ENCODE data around the gene CMAS. TPM values are rescaled to one million over a fixed set of nuclear protein-coding genes. Genes with fewer than 3 reads are reported as not detected.

The CMAS gene
- total RNA-seq (2022; extraction: Qiagen RNA extraction), result 41.0 to 48.6 TPM (median 46.4 TPM) in 5 replicates

GRCh38 chr12:22046090-22046967 lies at the start of gene CMAS:
Gene CMAS, plus strand, starts transcription at chr12:22046218. Its CDS starts 86 bp downstream, at chr12:22046304.

Other genes with a start within 250 kb of the CMAS start
- 0.01 to 0.02 TPM in 2 of 5 replicates, not detected in the others for gene ABCC9, start 104.8 kb upstream of the CMAS start, total RNA-seq (2022; extraction: Qiagen RNA extraction)

Data from A549 treated with CORT108297 at 1 μM for 4 hours (cell line).